K562 (cell line): ENCODE data around the gene SYCP3. TPM values are rescaled to one million over a fixed set of nuclear protein-coding genes. Genes with fewer than 3 reads are reported as not detected.

ENCODE experiments used
- ATAC-seq: fragments of 200-7000 bp; cut with Tn5 transposase; 3 replicates; pipeline ENCODE4 v1.9.1; 2020; ENCODE audit warnings: moderate library complexity
- BruUV-seq: library from RNA; stranded (reverse); fragments of 400-500 nt; replicated peaks from 2 replicates; lab custom pipeline; 2021; lab: Mats Ljungman, UMichigan
- CTCF ChIA-PET: fragments of 300-600 bp; formaldehyde crosslinking; extraction: SDS; loops from one replicate; lab custom pipeline; 2021; ENCODE audit warnings: low intra/inter-chr PET ratio; lab: Yijun Ruan, JAX
- POLR2A ChIA-PET: fragments of 300-600, 350-650 bp; sonication (Branson Sonifier 250); formaldehyde crosslinking; extraction: SDS; loops from one replicate; lab custom pipeline; 2021; ENCODE audit warnings: antibody characterized with exemption, inconsistent platforms; lab: Yijun Ruan, JAX
- DNase-seq, 4 experiments: peaks; one replicate each; pipeline versions ENCODE4 v3.0.0 to v3.0.0-alpha.2; 2011 to 2018; ENCODE audit warnings: low spot score in 3 of 4, mixed read lengths in 3 of 4; ENCODE audit errors: extremely low read depth in 1 of 4
- FAIRE-seq: peaks from 2 replicates; lab custom pipeline; 2011; peaks lifted over from hg19 to GRCh38; lab: Jason Lieb, UNC
- H2AFZ ChIP-seq: 2 replicates; pipeline ENCODE4 v1.6.0; 2011; ENCODE audit warnings: low read depth, low read length, control low read depth, inconsistent platforms
- H3K27ac ChIP-seq: fragments of 200-600 bp; 3 replicates; pipeline ENCODE4 v1.8.0; 2011; ENCODE audit warnings: low read depth, mild to moderate bottlenecking, control low read depth, inconsistent platforms, low read length, moderate library complexity, mixed read lengths; ENCODE audit errors: extremely low read depth
- H3K27me3 ChIP-seq, 2 experiments: fragments of 300-600 bp in 1 of 2; 2 replicates in 1 of 2; 3 replicates in 1 of 2; pipeline versions ENCODE4 v1.6.0 to v1.8.0; 2011; ENCODE audit warnings: inconsistent platforms in 2 of 2, low read length in 2 of 2, mild to moderate bottlenecking in 1 of 2, mixed read lengths in 1 of 2, moderate library complexity in 1 of 2; ENCODE audit not compliant: control insufficient read depth in 2 of 2, insufficient read depth in 2 of 2
- H3K36me3 ChIP-seq: fragments of 300-600 bp; 3 replicates; pipeline ENCODE4 v1.8.0; 2011; ENCODE audit warnings: mild to moderate bottlenecking, low read length, inconsistent platforms; ENCODE audit not compliant: control insufficient read depth, insufficient read depth
- H3K4me1 ChIP-seq, 2 experiments: fragments of 200-600 bp in 1 of 2; replicated peaks in 1 of 2; 2 replicates in 1 of 2; 3 replicates in 1 of 2; pipeline versions ENCODE4 v1.5.1 to v1.8.0; 2011; ENCODE audit warnings: inconsistent platforms in 2 of 2, low read length in 2 of 2, mild to moderate bottlenecking in 1 of 2, mixed read lengths in 1 of 2, moderate library complexity in 1 of 2; ENCODE audit not compliant: control insufficient read depth in 2 of 2, insufficient read depth in 2 of 2
- H3K4me2 ChIP-seq: 2 replicates; pipeline ENCODE4 v1.6.1; 2011; ENCODE audit warnings: low read length, control low read depth, inconsistent platforms, mixed read lengths; ENCODE audit not compliant: insufficient read depth
- H3K4me3 ChIP-seq: fragments of 200-600 bp; sonication (generic), shearing (Covaris generic); 2 replicates; pipeline ENCODE4 v1.5.1; 2016; ENCODE audit warnings: control low read depth, inconsistent platforms
- H3K79me2 ChIP-seq: fragments of 200-600 bp; 3 replicates; pipeline ENCODE4 v1.8.0; 2011; ENCODE audit warnings: low read length, inconsistent platforms; ENCODE audit not compliant: control insufficient read depth, insufficient read depth
- H3K9ac ChIP-seq, 2 experiments: 2 replicates each; pipeline versions ENCODE4 v1.6.0 to v1.6.1; 2011; ENCODE audit warnings: low read depth in 2 of 2, low read length in 2 of 2, control low read depth in 1 of 2, inconsistent platforms in 1 of 2, mild to moderate bottlenecking in 1 of 2, mixed read lengths in 1 of 2; ENCODE audit not compliant: insufficient read depth in 1 of 2
- H3K9me1 ChIP-seq: one replicate; pipeline ENCODE4 v1.6.0; 2011; ENCODE audit warnings: inconsistent platforms, mild to moderate bottlenecking, low read length, moderate library complexity; ENCODE audit not compliant: control insufficient read depth, insufficient read depth
- H3K9me3 ChIP-seq: replicated peaks from 2 replicates; pipeline ENCODE4 v1.5.1; 2011; ENCODE audit warnings: low read depth, low read length, inconsistent platforms; ENCODE audit not compliant: control insufficient read depth, insufficient read depth
- H4K20me1 ChIP-seq: replicated peaks from 2 replicates; pipeline ENCODE4 v1.6.1; 2011; ENCODE audit warnings: low read length, inconsistent platforms, mixed read lengths; ENCODE audit not compliant: control insufficient read depth, insufficient read depth
- CLOCK ChIP-seq: fragments of 250-450 bp; sonication (Bioruptor Pico); IDR thresholded peaks from 2 replicates; pipeline ENCODE4 v1.4.0; 2020; ENCODE audit warnings: mild to moderate bottlenecking, moderate library complexity, borderline replicate concordance
- DMBX1 ChIP-seq: fragments of 250-450 bp; sonication (Bioruptor Pico); IDR thresholded peaks from 2 replicates; pipeline ENCODE4 v1.8.0; 2022; ENCODE audit warnings: inconsistent platforms, mild to moderate bottlenecking, moderate library complexity, borderline replicate concordance
- HDAC3 ChIP-seq: fragments of 450-650 bp; IDR thresholded peaks from 2 replicates; pipeline ENCODE4 v1.6.1; 2018; ENCODE audit warnings: borderline replicate concordance, mild to moderate bottlenecking, moderate library complexity; ENCODE audit not compliant: partially characterized antibody
- MYC ChIP-seq, 2 experiments: fragments of 250-450 bp in 1 of 2; sonication (Bioruptor Pico) in 1 of 2; IDR thresholded peaks; 2 replicates each; pipeline versions ENCODE4 v1.5.1 to v1.6.1; 2012 to 2021; ENCODE audit warnings: low read depth in 2 of 2, borderline replicate concordance in 1 of 2, improper control_type of control experiment in 1 of 2, low read length in 1 of 2, mild to moderate bottlenecking in 1 of 2, moderate library complexity in 1 of 2
- NCOA1 ChIP-seq: fragments of 450-650 bp; IDR thresholded peaks from 2 replicates; pipeline ENCODE4 v1.6.1; 2016; ENCODE audit warnings: low read depth
- NR2F6 ChIP-seq: fragments of 450-650 bp; formaldehyde crosslinking; IDR thresholded peaks from 2 replicates; pipeline ENCODE4 v1.4.0; 2020; ENCODE audit warnings: mild to moderate bottlenecking
- SOX6 ChIP-seq: fragments of 450-650 bp; IDR thresholded peaks from 2 replicates; pipeline ENCODE4 v1.6.1; 2014; ENCODE audit warnings: mild to moderate bottlenecking
- TBP ChIP-seq: optimal IDR thresholded peaks from 2 replicates; pipeline ENCODE3; 2011; ENCODE audit warnings: low read depth, low read length, improper control_type of control experiment
- ZNF695 ChIP-seq: fragments of 450-650 bp; formaldehyde crosslinking; IDR thresholded peaks from 2 replicates; pipeline ENCODE4 v1.4.0; 2020; ENCODE audit warnings: mild to moderate bottlenecking, moderate library complexity
- ZNF778 ChIP-seq: fragments of 450-650 bp; formaldehyde crosslinking; IDR thresholded peaks from 2 replicates; pipeline ENCODE4 v1.4.0; 2020; ENCODE audit warnings: mild to moderate bottlenecking, moderate library complexity
- WGBS: fragments of 100-300 bp; shearing (Covaris generic); methylation state at CpG from one replicate; pipeline ENCODE4 v1.1.6; 2016; ENCODE audit warnings: low coverage, mixed read lengths; ENCODE audit not compliant: insufficient coverage; ENCODE audit errors: missing lambda C conversion rate; 5-methylcytosine and 5-hydroxymethylcytosine counted together
- in situ Hi-C: fragments of 300-500 bp; cut with MboI; formaldehyde crosslinking; loops from 4 replicates; pipeline ENCODE4 v1.15.0; 2018; ENCODE audit warnings: inconsistent platforms, mixed read lengths
- intact Hi-C: fragments of 100-400 bp; cut with micrococcal nuclease; formaldehyde crosslinking; loops from 2 replicates; pipeline ENCODE4 v1.14.2; 2022
- polyA plus RNA-seq, 8 experiments: library from polyadenylated mRNA; depleted of rRNA in 4 of 8; stranded (reverse) in 5 of 8; unstranded in 3 of 8; fragments of >200 nt; fragmentation: Nextera tagmentation in 2 of 8; fragmentation: Illumina TruSeq in 1 of 8; extraction: Ambion mirVana in 2 of 8; extraction: Trizol in 1 of 8; gene quantifications; 2 replicates each; pipeline versions ENCODE4 v1.2.1 to v1.2.3, GENCODE V29; 2011 to 2014; ENCODE audit warnings: inconsistent platforms in 1 of 8, missing spikeins in 1 of 8
- total RNA-seq, 7 experiments: library from RNA; depleted of rRNA in 6 of 7; stranded (reverse); fragments of >200 nt in 6 of 7; fragmentation: Illumina TruSeq in 2 of 7; extraction: Trizol in 2 of 7; gene quantifications; 2 replicates each; pipeline versions ENCODE4 v1.2.1 to v1.2.3, GENCODE V29; 2011 to 2021; ENCODE audit warnings: low replicate concordance in 1 of 7

Gene SYCP3
- total and polyA plus RNA-seq, 9 of the 15 experiments (the other 6 are each of a cell fraction or from before 2014, with no cell fraction given) = 0.11 to 0.25 (median 0.22) TPM; not detected in 4

- WGBS = 70% methylated on average over 2 of the region's 2 CpGs
- Histone ChIP-seq H4K20me1 (no peaks in the 10 kb centered on the region), H3K9ac (no peak overlapping the region), H3K36me3 (peaks cover 17% of the 10 kb centered on the region; the same call in 2 of the 3 replicates), H3K27me3 (no peaks in the 10 kb centered on the region), H3K9me1 (no peaks in the 10 kb centered on the region), H3K4me3 (no peak overlapping the region), H3K9me3 (no peaks in the 10 kb centered on the region), H3K4me2 (no peak overlapping the region), H3K4me1 (no peaks in the 10 kb centered on the region), H3K27ac (no peak overlapping the region), H3K79me2 (no peaks in the 10 kb centered on the region), H2AFZ (no peak overlapping the region)
- in situ Hi-C loops = no loop called here
- DNase-seq = no peak
- intact Hi-C loops = no loop called here
- BruUV-seq = no TSS peak
- TF ChIP-seq ZNF695 (CRISPR knock-in tag) (no peak), SOX6 (peak; percentile 19; the same call in 1 of the 2 replicates)
- ChIA-PET POLR2A (interaction anchor here (1.0 to 2.2 kb wide), 2 partner anchors 11 to 14 kb away, joined by 4 to 10 read pairs; no protein-coding TSS in a partner anchor), CTCF (no interaction called here)
- FAIRE-seq = no peak
- no peak for ATAC-seq
Measured at GRCh38 chr12:101780599-101780998, 41.3 kb upstream of the SYCP3 start.

GRCh38 chr12:101779626-101780025 is 40.4 kb upstream of the SYCP3 start:
- Histone ChIP-seq H3K4me1 (no peaks in the 10 kb centered on the region), H3K9me3 (no peaks in the 10 kb centered on the region), H2AFZ (no peak overlapping the region), H3K79me2 (no peaks in the 10 kb centered on the region), H3K27ac (no peak overlapping the region), H3K27me3 (no peaks in the 10 kb centered on the region), H3K9ac (no peak overlapping the region), H3K9me1 (no peaks in the 10 kb centered on the region), H4K20me1 (no peaks in the 10 kb centered on the region), H3K4me3 (no peak overlapping the region), H3K36me3 (peaks cover 15% of the 10 kb centered on the region; the same call in 2 of the 3 replicates), H3K4me2 (no peak overlapping the region)
- DNase-seq = no peak
- BruUV-seq = no TSS peak
- ATAC-seq = no peak
- POLR2A ChIA-PET = interaction anchor here (0.6 to 2.2 kb wide), 4 partner anchors 12 to 50 kb away, joined by 3 to 10 read pairs (median 4); no protein-coding TSS in a partner anchor
- in situ Hi-C loops (loop anchor here (5.0 kb wide), 1 partner anchor 53 kb away; the partner anchor contains the start of gene GNPTAB), intact Hi-C loops (no loop called here)
- CTCF ChIA-PET = no interaction called here
- WGBS = 87% methylated on average over 6 of the region's 6 CpGs
- no peak for FAIRE-seq
- TF ChIP-seq NCOA1 = no peak
- no peak for TF ChIP-seq HDAC3
- no peak for TF ChIP-seq MYC (IDR thresholded peaks at IDR 0.05; ENCODE audit: low read depth, low read length)
- TF ChIP-seq MYC (CRISPR knock-in tag; IDR thresholded peaks at IDR 0.05; ENCODE audit: borderline replicate concordance, low read depth) = no peak
- TF ChIP-seq TBP = peak; percentile 58
- TF ChIP-seq NR2F6 = no peak
- no peak for TF ChIP-seq ZNF778
- TF ChIP-seq DMBX1 (CRISPR knock-in tag) = no peak
- no peak for TF ChIP-seq CLOCK (CRISPR knock-in tag)
